Dermis blood vessel endothelial cell (primary cell): ENCODE data around the gene POTEF. TPM values are rescaled to one million over a fixed set of nuclear protein-coding genes. Genes with fewer than 3 reads are reported as not detected.
"Not testable (repeated sequence)": the region's sequence is repeated elsewhere in the genome, so short reads cannot be mapped to it uniquely, and the experiment has no call there.

Source experiments
- DNase-seq: peaks from one replicate; pipeline ENCODE4 v3.0.0; 2010
- total RNA-seq: library from RNA; depleted of rRNA; stranded (reverse); fragments of >200 nt; gene quantifications from 2 replicates; pipeline ENCODE4 v1.2.3, GENCODE V29; 2014

POTEF gene
- total RNA-seq, result 0.33 and 0.34 TPM in 2 replicates

DNA sequence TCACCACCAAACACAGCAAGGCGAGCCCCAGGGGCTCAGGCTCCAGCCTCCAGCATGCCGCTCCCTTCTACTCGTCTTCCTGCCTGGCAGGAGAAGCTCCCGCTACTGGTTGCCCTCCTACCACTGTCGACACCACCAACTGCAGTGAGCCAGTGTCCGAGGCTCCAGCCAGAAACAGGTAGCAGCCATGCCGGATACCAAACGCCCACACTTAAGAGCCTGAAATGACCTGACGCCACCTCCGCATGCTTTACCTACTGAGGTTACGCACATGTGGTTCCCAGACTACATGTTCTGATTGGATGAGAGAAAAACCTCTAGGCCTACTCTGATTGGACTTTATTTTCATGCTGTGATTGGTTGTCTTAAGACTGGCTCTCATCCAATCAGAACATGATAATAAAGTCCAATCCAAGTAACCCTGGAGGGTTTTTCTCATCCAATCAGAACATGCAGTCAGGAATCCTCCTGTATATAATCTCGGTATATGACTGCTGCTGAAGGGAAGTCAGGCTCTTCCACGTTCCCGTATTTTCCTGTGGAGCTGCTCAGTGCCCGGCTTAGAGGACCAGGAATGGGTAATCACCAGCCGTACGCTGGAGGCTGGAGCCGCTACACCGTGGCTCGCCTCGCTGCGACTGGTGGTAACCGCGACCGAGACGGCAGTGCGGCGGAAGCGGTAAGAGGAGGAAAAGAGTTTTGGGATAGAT, at the start of gene POTEF:
Gene POTEF, minus strand, starts transcription at position 103 of the 710 bp plus-strand sequence. CDS start 8,707 bp downstream, outside the sequence.
- not testable (repeated sequence) for DNase-seq

DNA sequence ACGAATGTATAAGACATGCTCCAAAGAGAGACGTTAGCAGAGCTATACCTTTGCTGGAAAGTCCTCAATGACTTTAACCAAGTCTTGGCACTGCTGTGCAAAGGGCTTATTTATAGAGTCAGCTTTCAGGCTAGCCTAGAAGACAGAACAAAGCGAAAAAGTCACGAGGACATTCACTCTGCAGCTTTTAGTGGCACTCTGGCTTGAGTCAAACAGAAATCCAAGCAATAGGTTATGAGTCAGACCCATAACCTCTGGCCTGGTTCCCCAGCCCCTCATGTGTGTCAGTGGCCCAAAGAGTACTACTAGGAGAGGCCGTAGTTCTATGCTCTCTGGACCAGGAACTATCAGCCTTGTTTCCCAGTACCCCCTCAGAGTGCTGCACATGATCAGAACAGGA, 45.8 kb upstream of the POTEF start:
- DNase-seq, result not testable (repeated sequence)

DNA sequence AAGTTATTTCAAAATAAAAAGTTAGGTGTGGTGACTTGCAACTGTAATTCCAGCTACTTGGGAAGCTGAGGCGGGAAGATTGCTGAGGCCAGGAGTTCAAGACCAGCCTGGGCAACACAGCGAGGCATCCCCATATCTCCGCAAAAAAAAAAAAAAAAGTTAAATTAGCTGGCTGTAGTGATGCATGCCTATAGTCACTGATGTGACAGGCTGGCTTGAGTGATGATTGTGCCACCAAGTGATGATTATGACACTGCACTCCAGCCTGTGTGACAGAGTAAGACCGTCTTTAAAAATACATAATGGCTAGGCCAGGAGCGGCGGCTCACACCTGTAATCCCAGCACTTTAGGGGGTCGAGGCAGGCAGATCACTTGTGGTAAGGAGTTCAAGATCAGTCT, 40.9 kb upstream of the POTEF start:
- DNase-seq, result no peak

DNA sequence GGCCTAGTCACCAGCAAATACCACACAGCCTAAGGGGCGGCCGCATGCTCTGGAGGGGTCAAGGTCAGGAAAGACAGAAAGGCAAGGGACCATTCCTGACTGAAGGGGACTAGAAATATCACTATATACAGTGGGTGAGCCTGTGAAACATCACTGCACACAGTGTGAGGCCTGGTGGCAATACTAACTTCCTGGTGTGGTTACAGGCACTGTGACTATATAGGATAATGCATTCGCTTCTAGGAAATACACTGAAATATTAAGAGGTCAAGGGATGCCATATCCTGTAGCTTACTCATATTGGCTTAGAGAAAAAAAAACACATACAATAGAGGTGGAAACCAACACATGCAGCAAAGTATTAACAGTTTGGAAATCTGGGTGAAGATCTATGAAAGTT, 40.1 kb upstream of the POTEF start:
- peak; percentile 21 for DNase-seq

DNA sequence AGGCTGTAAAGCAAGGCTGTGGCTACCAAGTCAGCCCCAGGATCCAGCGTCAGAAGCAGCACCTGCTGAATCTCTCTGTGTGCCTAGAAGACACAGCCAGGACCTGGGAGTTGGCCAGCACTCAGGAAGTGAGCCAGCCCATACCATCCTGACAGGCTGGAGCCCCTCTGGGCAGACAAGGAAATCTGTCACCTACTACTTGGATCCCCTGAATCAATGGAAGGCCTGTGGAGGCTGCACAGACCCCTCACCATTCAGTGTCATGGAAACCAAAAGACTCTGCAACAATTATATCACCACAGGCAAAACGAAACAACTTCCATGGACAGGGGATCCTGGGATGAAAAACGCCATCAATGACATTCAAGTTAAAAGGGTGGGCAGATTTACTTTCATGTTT, 37.6 kb upstream of the POTEF start:
- not testable (repeated sequence) for DNase-seq

DNA sequence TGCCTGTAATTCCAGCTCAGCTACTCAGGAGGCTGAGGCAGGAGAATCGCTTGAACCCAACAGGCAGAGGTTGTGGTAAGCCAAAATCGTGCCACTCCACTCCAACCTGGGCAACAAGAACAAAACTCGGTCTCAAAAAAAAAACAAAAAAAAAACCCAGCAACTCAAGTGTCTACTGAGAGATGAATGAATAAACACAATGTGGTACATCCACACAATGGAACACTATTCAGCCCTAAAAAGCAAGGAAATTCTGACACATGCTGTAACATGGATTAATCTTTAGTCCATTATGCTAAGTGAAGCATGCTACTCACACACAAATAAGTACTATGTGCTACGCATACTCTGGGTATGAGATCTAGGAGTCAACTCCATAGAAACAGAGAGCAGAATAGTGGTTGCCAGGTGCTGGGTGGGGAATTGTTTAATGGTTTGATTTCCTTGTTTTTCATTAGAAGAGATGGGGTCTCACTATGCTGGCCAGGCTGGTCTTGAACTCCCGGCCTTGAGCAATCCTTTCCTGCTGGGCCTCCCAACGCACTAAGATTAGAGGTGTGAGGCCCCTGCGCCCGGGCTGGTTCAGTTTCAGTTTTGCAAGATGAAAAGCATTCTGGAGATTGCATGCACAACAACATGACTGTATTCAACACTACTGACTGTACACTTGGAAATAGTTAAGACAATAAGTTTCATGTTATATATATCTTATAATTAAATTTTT, 36.4 kb upstream of the POTEF start:
- DNase-seq, result no peak

DNA sequence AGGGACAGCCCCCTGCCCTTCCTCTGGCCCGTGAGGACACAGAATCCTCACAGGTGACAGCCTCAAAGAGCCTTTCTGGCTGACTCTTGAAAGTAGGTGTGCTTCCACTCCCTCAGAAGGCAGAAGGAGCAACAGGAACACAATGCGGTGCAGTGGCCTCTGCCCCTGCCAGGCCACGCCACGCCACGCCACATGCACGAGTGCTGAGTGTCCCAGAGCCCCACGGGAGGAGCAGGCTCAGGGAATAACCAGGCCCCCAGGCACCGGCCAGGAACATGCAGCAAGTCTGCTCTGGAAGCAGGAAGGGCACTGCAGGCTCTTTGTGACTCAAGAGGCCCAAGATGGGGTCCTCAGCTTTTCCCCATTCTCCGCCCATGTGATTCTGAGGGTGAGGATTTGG, 33.9 kb upstream of the POTEF start:
- no peak for DNase-seq

DNA sequence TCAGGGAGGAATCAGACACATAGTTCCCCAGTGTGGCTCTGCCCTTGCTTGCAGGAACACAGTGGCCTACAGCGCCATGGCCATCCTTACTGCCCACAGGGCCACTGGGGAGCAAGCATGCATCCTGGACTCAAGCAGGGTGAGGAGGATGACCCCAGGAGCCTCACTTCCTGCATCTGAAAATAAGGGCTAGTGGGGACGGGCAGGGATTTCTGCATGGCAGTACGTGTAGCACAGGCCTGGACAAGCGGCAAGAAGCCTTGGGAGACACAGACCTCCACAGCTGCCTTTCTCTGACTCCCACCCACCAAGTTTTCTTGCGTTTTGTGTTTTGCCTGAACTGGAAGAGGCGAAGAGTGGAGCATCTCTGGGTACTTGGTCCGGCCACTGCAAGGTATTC, 33.5 kb upstream of the POTEF start:
- not testable (repeated sequence) for DNase-seq

DNA sequence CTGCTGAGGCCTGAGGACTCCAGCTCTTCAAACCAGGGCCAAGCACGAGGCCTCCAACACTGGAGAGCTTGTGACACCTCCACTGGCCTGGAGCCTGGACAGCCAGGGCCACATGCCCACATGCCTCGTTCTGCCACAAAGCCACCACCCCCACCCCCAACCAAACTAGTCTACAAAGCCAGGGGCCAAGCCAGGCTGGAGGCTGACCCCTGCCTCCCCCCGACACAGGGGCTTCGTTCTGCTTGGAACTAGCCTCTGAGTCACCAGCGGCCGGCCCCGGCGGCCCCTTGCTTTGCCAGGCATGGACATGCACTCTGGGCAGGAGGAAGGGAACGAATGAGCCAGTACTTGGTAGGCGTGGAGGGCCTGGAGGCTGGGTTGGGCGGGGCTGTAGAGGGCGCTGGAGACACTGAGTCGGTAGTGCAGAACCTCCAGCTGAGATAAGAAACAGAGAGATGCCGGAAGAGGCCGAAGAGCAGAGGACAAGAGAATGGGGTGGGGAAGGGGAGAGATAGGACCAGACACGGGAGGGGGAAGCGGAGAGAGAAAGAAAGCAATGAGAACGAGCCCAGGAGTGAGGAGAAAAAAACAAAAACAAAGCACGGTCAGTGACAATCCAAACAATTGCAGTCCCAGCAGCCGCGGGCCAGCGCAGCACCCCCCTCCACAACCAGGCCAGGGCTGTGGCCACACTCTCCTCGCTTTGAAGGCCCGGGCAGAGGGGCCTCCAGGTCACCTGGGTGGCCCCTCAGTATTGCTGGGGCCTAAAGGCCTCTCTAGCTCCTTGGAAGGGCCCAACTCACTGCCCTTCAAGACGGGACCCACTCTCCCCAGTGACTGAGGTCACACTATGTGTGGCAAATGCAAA, 32.0 kb upstream of the POTEF start:
- DNase-seq, result not testable (repeated sequence)

DNA sequence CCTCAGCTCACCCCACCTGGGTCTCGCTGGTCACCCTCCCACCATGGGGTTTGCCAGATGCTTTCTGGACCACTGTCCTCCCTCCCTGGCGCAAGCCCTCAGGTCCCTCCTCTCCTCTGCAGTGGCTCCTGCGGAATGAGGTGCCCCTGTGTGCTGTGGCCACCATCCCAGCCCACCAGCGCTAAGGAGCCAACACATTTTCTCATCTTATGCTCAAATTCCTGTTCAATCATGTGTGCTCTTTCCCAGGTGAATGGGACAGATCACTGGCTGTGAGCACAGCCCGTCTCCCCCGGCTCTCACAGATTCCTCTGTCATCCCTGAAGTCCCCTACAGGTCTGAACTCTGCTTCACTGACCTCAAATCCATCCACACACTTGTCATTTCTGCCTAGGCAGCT, 31.1 kb upstream of the POTEF start:
- no peak for DNase-seq

DNA sequence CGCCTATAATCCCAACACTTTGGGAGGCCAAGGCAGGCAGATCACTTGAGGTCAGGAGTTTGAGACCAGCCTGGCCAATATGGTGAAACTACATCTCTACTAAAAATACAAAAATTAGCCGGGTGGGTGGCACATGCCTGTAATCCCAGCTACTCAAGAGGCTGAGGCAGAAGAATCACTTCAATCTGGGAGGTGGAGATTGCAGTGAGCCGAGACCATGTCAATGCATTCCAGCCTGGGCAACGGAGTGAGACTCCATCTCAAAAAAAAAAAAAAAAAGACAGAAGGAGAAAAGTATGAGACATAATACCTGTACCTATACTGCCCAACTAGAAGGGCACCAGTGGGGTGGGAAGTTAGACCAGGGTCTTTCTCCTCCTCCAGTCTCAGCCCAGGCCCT, 30.4 kb upstream of the POTEF start:
- DNase-seq, result not testable (repeated sequence)

DNA sequence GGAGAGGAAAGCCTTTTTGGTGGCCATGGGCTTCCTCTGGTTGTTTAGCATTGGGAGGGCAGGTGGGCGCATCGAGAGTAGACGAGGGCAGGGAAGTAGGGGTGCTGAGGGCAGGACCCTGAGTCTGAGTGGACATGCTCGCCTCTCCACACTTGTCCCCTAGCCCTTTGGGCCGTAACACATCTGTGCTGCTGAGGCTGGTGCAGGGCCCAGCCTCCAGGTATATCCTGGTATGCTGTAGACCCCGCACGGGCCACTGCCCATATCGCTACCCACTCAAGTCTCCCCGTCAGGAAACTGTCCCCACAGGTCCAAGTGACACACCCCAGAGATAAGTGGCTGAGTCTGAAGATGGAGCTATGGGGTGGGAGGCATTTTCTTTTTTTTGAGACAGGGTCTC, 29.6 kb upstream of the POTEF start:
- DNase-seq, result no peak

DNA sequence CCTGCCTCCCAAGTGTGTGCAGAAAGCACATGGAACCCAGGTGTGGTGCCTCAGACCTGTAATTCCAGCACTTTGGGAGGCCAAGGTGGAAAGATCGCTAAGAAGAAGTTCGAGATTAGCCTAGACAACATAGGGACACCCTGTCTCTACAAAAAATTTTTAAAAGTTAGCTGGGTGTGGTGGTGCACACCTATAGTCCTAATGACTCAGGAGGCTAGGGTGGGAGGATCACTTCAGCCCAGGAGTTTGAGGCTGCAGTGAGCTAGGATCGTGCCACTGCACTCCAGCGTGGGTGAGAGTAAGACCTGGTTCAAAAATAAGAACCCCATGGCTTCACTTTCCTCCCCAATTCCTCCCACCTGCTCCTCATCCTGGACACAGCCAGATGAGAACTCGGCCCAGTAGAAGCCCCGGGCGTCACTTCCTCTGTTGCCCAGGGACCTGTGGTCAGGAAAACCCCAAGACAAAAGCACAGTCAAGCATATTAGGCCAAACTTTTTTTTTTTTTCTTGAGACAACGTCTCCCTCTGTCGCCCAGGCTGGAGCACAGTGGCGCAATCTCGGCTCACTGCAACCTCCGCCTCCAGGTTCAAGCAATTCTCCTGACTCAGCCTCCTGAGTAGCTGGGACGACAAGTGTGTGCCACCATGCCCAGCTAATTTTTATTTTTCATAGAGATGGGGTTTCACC, 28.9 kb upstream of the POTEF start:
- DNase-seq, result peak; percentile 11

DNA sequence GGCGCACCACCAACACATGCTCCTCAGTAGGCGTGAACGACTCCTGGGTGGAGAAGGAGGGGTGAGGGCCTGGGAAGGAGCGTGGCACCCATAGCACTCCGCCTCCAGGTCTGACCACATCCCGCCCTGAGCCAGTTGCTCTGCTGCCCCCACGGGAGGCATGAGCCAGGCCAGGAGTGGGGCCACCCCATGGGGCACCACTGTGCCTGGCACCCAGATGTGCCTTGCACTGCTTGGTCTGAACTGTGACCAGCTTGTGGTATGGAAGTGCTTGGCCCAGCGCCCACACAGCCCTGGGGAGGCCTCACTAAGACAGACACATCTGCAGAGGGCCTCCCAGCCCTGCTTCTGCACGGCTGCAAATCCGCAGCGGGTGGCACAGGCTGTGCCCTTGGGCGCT, 28.3 kb upstream of the POTEF start:
- not testable (repeated sequence) for DNase-seq

DNA sequence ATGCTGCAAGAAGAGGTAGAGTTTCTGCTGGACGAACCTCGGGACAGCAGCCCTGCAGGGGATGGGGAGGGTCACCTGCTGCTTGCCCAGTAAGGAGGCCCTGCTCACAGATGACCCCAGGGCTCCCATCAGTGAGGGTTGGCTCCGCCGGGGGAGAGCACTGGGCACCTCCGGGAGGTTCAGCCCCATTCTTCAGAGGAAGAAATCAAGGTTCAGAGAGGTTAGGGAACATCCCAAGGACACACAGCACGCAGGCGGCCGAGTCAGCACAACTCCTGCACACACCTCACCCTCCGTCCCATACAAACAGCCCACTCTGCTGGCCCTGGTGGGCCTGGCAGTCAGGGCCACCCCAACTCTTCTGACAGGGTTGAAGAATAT, 27.6 kb upstream of the POTEF start:
- DNase-seq, result no peak

DNA sequence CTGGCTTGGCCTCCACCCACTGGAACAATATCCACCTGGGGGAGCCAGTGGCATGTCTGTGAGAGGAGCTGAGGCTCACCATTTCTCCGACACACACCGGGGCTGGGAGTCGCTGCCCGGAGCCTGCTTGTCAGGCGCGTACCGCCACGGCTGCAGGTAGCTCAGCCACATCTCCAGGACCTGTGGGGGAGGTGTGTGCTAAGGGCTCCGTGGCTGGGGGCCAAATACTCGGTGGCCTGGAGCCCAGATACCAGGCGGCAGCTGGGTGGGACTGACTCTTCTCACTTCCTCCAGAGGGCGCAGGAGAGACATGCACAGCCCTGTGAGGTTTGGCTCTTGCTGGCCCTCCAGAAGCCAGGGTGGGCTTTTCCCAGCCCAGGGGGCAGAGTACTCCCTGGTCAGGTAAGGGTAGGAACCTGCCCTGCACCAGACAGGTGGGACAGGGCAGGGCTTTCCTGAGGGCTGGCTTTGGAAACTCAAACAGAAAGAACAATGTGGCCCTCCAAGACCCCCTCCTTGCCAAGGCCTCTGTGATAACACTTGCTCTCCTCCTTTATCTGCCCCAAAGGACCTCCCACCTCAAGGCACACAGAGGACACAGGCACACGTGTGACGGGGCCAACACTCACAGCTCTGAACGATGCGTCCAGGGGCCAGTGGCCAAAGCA, 27.1 kb upstream of the POTEF start:
- peak; percentile 74 for DNase-seq

DNA sequence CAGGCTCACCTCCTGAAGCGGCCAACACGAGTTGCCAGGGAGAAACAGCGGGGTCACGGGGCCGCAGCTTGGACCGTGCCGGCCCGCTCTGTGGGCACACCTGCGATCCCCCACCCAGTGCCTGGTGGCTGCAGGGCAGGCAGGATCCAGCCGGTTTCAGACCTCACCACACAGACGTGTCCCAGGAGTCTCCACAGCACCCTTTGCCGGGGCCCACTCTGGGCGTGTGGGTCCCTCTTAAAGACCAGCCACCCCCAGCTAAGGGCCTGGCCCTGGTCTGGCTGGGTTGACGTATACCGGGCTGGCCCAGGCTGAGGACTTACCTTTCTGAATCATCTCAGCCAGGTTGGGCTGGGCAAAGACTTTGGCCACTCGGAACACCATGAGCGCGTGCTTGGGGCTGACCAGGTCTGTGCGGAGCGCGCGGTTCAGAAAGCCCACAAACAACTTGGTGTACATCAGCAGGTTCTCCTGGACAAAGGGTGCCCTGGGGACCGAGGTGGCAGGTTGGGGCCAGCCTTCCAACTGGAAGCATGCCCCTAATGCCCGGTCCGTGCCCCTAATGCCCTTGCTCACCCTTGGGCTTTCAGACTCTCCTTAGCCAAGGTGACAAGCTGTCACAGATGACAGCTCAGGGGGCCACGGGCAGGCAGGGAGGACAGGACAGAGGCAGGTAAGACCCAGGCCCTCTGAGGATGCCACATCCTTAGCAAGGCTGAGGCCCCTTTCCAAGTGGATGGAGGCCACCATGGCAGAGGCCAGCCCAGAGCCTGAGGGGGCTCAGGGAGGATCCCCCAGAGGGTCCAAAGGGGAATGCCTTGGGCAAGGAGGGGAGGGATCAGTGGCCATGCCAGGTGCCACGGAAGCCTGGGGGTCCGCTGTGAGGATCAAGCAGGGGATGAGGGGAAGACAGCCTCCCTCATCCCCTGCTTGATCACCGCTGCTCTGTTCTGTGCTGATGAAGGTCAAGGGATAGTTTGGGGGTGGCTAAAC, 26.0 kb upstream of the POTEF start:
- DNase-seq, result no peak

DNA sequence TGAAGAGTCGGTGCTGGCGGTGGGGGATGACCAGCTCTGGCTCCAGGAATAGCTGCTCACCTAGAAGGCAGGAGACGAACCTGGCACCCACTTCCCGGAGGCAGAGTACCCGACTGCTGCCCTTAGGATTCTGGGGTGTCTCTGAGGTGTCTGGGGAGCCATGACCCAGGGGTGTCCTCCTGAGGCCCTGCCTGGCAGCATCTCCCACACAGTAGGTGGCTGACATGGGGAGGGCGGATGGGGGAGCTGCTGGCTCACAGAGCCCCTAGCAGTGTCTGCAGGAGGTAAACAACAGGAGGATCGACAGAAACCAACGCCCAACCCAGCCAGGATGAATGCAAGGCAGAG, 25.4 kb upstream of the POTEF start:
- not testable (repeated sequence) for DNase-seq

DNA sequence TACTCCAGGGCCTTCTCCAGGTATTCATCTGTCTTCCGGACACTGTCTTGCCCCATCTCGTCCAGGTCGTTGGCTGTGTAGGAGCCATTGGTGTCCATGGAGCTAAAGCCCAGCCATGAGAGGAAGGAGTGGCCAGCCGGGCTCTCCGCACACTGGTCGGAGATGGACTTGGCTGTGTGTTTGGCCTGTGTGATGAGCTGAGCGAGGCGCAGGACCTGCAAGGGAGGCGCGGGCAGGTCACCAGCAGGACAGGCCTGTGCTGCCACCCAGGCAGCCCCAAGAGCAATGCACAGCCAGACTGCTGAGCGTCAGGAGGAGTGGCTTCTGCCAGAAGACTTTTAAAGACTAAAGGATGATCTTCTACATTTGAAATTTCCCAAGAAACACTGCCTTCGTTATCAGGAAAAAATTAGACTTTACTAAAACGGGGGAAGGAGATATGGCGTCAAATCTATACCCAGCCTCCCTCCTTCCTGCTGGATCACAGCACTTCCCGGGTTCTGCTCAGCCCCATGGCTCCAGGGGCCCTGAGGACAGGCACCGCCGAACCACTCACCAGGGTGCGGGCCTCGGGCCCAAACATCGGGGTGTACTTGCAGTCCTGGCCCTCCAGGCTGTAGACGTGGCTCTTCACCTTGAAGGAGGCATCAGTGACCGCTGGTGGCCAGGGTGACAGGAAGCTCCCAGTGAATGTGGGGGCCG, 24.9 kb upstream of the POTEF start:
- DNase-seq, result not testable (repeated sequence)
